ENCODE data around the gene PTGER2. TPM values are rescaled to one million over a fixed set of nuclear protein-coding genes. Genes with fewer than 3 reads are reported as not detected.

Gene PTGER2
- total and polyA plus RNA-seq, 2 of the 13 experiments (the other 11 are each of a cell fraction or from before 2014, with no cell fraction given), result not detected

GRCh38 chr14:52286661-52287649, 27.2 kb upstream of the PTGER2 start:
- ChIA-PET CTCF (ENCODE audit: low intra/inter-chr PET ratio, low total read pairs) (no interaction called here), POLR2A (no interaction called here)
- Histone ChIP-seq H3K9ac (ENCODE audit: insufficient read depth, low read depth, low read length) (no peak overlapping the region), H3K9me3 (ENCODE audit: low read length) (no peaks in the 10 kb centered on the region), H3K4me1 (ENCODE audit: insufficient read depth, low read length) (no peaks in the 10 kb centered on the region), H3K4me3 (replicated peaks in 1 of 3; ENCODE audit: insufficient read depth in 1 of 3, low read depth in 2 of 3, low read length in 3 of 3) (no peak overlapping the region), H3K27ac (ENCODE audit: extremely low read length, insufficient read depth, low read length) (no peak overlapping the region), H2AFZ (ENCODE audit: low read length) (no peak overlapping the region), H3K79me2 (ENCODE audit: insufficient read depth, low read length) (no peaks in the 10 kb centered on the region), H3K4me2 (ENCODE audit: low read depth, low read length) (no peak overlapping the region), H3K27me3 (ENCODE audit: control insufficient read depth in 1 of 2, insufficient read depth in 2 of 2, low read length in 2 of 2) (peaks cover 0 to 7% of the 10 kb centered on the region in 2 experiments; a peak in 1 of 5 replicates), H4K20me1 (ENCODE audit: insufficient read depth, low read length) (no peaks in the 10 kb centered on the region), H3K36me3 (replicated peaks in 1 of 2; ENCODE audit: control insufficient read depth in 1 of 2, insufficient read depth in 2 of 2, low read length in 2 of 2) (no peaks in the 10 kb centered on the region)
- FAIRE-seq (no peak), DNase-seq (ENCODE audit: low spot score) (no peak), ATAC-seq (no peak)
- no TSS peak for BruUV-seq (replicated peaks)
- intact Hi-C loops (cut with micrococcal nuclease; ENCODE audit: unreplicated experiment) (no loop called here), in situ Hi-C loops (cut with HindIII; ENCODE audit: extremely low pct_ligation_motif_present, low pct_unique_long_range_greater_than_20kb) (no loop called here)
- TF ChIP-seq ZBTB34 (CRISPR knock-in tag; IDR thresholded peaks at IDR 0.05), result no peak
- TF ChIP-seq ZBTB10 (CRISPR knock-in tag; IDR thresholded peaks at IDR 0.05; ENCODE audit: borderline replicate concordance), result no peak
- no peak for TF ChIP-seq TEAD3 (CRISPR knock-in tag; optimal IDR thresholded peaks at IDR 0.05; ENCODE audit: borderline replicate concordance)
- TF ChIP-seq NFE2 (CRISPR knock-in tag; IDR thresholded peaks at IDR 0.05), result no peak
- no peak for TF ChIP-seq ZNF264 (CRISPR knock-in tag; IDR thresholded peaks at IDR 0.05)
- no peak for TF ChIP-seq ZNF281 (CRISPR knock-in tag; IDR thresholded peaks at IDR 0.05; ENCODE audit: borderline replicate concordance)
- TF ChIP-seq ZSCAN21 (CRISPR knock-in tag; IDR thresholded peaks at IDR 0.05; ENCODE audit: borderline replicate concordance), result no peak
- no peak for TF ChIP-seq ZMAT3 (CRISPR knock-in tag; conservative IDR thresholded peaks at IDR 0.05)
- no peak for TF ChIP-seq ZNF570 (CRISPR knock-in tag; IDR thresholded peaks at IDR 0.05; ENCODE audit: borderline replicate concordance)
- TF ChIP-seq EEA1 (CRISPR knock-in tag; IDR thresholded peaks at IDR 0.05; ENCODE audit: borderline replicate concordance), result no peak
- WGBS (ENCODE audit: low lambda C conversion rate), result 24% methylated on average over 4 of the region's 4 CpGs
